Naive thymus-derived CD4-positive, alpha-beta T cell (primary cell): ENCODE data around the gene APOA5. TPM values are rescaled to one million over a fixed set of nuclear protein-coding genes. Genes with fewer than 3 reads are reported as not detected.

Experiments
- ATAC-seq: fragments of 150-1000 bp; cut with Tn5 transposase; 2 replicates; pipeline ENCODE4 v1.10.0; 2021; ENCODE audit warnings: mild to moderate bottlenecking, moderate library complexity
- CTCF ChIA-PET: fragments of 350-600 bp; sonication (Branson Sonifier 250); formaldehyde crosslinking; loops from one replicate; lab custom pipeline; 2021; ENCODE audit warnings: antibody characterized with exemption; lab: Charles Lee
- POLR2A ChIA-PET: fragments of 350-600 bp; sonication (Branson Sonifier 250); formaldehyde crosslinking; loops from one replicate; lab custom pipeline; 2021; ENCODE audit warnings: antibody characterized with exemption, inconsistent platforms; lab: Charles Lee
- DNase-seq, 9 donors: peaks; one replicate each; pipeline versions ENCODE4 v3.0.0 to v3.0.0-alpha.2; 2020 to 2022; ENCODE audit warnings: mixed read lengths in 1 of 9
- H3K27ac ChIP-seq: one replicate; pipeline ENCODE4 v1.7.0; 2013; ENCODE audit warnings: mild to moderate bottlenecking, low read depth, low read length, moderate library complexity
- H3K27me3 ChIP-seq, 2 donors: one replicate each; pipeline ENCODE4 v1.7.0; 2013; ENCODE audit warnings: low read length in 2 of 2, mild to moderate bottlenecking in 2 of 2, moderate library complexity in 2 of 2; ENCODE audit not compliant: control insufficient read depth in 2 of 2, insufficient read depth in 2 of 2
- H3K36me3 ChIP-seq, 3 experiments: 1 replicate in 2 of 3; 2 replicates in 1 of 3; pipeline ENCODE4 v1.7.0; 2013; ENCODE audit warnings: low read length in 3 of 3, mild to moderate bottlenecking in 3 of 3, moderate library complexity in 1 of 3; ENCODE audit not compliant: insufficient read depth in 3 of 3, control insufficient read depth in 2 of 3
- H3K4me1 ChIP-seq, 2 donors: one replicate each; pipeline ENCODE4 v1.7.0; 2013; ENCODE audit warnings: low read length in 2 of 2, mild to moderate bottlenecking in 2 of 2, moderate library complexity in 1 of 2; ENCODE audit not compliant: control insufficient read depth in 2 of 2, insufficient read depth in 2 of 2
- H3K4me3 ChIP-seq: 2 replicates; pipeline ENCODE4 v1.7.0; 2013; ENCODE audit warnings: mild to moderate bottlenecking, low read length
- H3K9me3 ChIP-seq, 3 experiments: 1 replicate in 2 of 3; 2 replicates in 1 of 3; pipeline ENCODE4 v1.7.0; 2013; ENCODE audit warnings: low read length in 3 of 3; ENCODE audit not compliant: control insufficient read depth in 2 of 3
- H3K27ac Mint-ChIP-seq, 9 donors: one replicate each; pipeline ENCODE4 v1.8.0; 2020 to 2022; ENCODE audit warnings: mixed read lengths in 9 of 9, mild to moderate bottlenecking in 8 of 9, moderate library complexity in 5 of 9, inconsistent platforms in 2 of 9
- H3K27me3 Mint-ChIP-seq, 5 donors: one replicate each; pipeline ENCODE4 v1.8.0; 2021 to 2022; ENCODE audit warnings: mixed read lengths in 5 of 5, mild to moderate bottlenecking in 1 of 5
- H3K36me3 Mint-ChIP-seq, 5 donors: one replicate each; pipeline ENCODE4 v1.8.0; 2020 to 2022; ENCODE audit warnings: mixed read lengths in 5 of 5, mild to moderate bottlenecking in 3 of 5, inconsistent platforms in 1 of 5
- H3K4me1 Mint-ChIP-seq, 7 donors: one replicate each; pipeline ENCODE4 v1.8.0; 2020 to 2022; ENCODE audit warnings: mixed read lengths in 7 of 7, mild to moderate bottlenecking in 3 of 7, inconsistent platforms in 1 of 7
- H3K4me3 Mint-ChIP-seq, 10 donors: one replicate each; pipeline ENCODE4 v1.8.0; 2020 to 2022; ENCODE audit warnings: mild to moderate bottlenecking in 10 of 10, mixed read lengths in 10 of 10, moderate library complexity in 6 of 10, inconsistent platforms in 2 of 10
- H3K9me3 Mint-ChIP-seq, 11 donors: one replicate each; pipeline ENCODE4 v1.8.0; 2020 to 2022; ENCODE audit warnings: mixed read lengths in 11 of 11, mild to moderate bottlenecking in 4 of 11, inconsistent platforms in 1 of 11, moderate library complexity in 1 of 11
- intact Hi-C, 2 donors: fragments of 100-400 bp; cut with micrococcal nuclease; formaldehyde crosslinking; loops; one replicate each; pipeline ENCODE4 v1.15.1; 2023
- polyA plus RNA-seq, 2 donors: library from polyadenylated mRNA; unstranded; fragments of 300-500 nt; fragmentation: Illumina TruSeq; gene quantifications; one replicate each; pipeline ENCODE4 v1.2.3, GENCODE V29; 2021
- total RNA-seq, 6 experiments: library from RNA in 5 of 6; stranded (reverse) in 5 of 6; gene quantifications; 1 replicate in 5 of 6; 2 replicates in 1 of 6; pipeline ENCODE4 v1.2.3 and lab custom pipeline; 2021 to 2026

APOA5 gene
- total and polyA plus RNA-seq, 7 experiments from 2014 or later, result not detected

- Mint-ChIP-seq H3K4me3 (peak overlapping the region; percentile 85 to 98 (median 92)), H3K27me3 (no peaks in the 10 kb centered on the region), H3K36me3 (peaks cover 9 to 30% (median 21%) of the 10 kb centered on the region in 5 donors), H3K27ac (peak overlapping the region; percentile 80 to 98 (median 96)), H3K9me3 (peaks cover 0 to 4% (median 0%) of the 10 kb centered on the region in 11 donors), H3K4me1 (peaks cover 32 to 57% (median 47%) of the 10 kb centered on the region in 7 donors)
- Histone ChIP-seq H3K4me3 (peak overlapping the region; percentile 79), H3K4me1 (peaks cover 17 to 24% of the 10 kb centered on the region in 2 donors), H3K27me3 (no peaks in the 10 kb centered on the region), H3K36me3 (peaks cover 20 to 35% (median 25%) of the 10 kb centered on the region in 3 experiments), H3K27ac (peak overlapping the region; percentile 95), H3K9me3 (no peaks in the 10 kb centered on the region)
- no peak for DNase-seq
- ChIA-PET CTCF (interaction anchor here (1.6 to 5.8 kb wide), 3 partner anchors 47 to 317 kb away, joined by 6 to 66 read pairs (median 39); partner anchors contain the start of gene APOA1), POLR2A (interaction anchor here (0.7 to 3.3 kb wide), 9 partner anchors 12 to 442 kb away, joined by 3 to 49 read pairs (median 7); partner anchors contain the start of genes APOA1, BUD13, SIDT2 and SIK3)
- intact Hi-C loops, result loop anchor here (1.0 to 5.0 kb wide), 8 partner anchors 15 to 539 kb away; partner anchors contain the start of genes CEP164 (in 1 of the 2), PAFAH1B2 (in 1 of the 2), SIDT2 (in 1 of the 2) and SIK3 (in 1 of the 2)
- no peak for ATAC-seq
Observed at GRCh38 chr11:116788534-116788933, 3.1 kb downstream of the APOA5 start.

GRCh38 chr11:116787786-116788486 lies 3.7 kb downstream of the APOA5 start, which contains the start of gene ZPR1:
ZPR1 (minus strand) TSS chr11:116788023; CDS start chr11:116787990, 33 bp downstream.
- Mint-ChIP-seq H3K27ac (peak within 1 kb of the TSS; percentile 80 to 98 (median 96)), H3K9me3 (peaks cover 0 to 4% (median 0%) of the 10 kb centered on the region in 11 donors), H3K4me1 (peaks cover 32 to 57% (median 44%) of the 10 kb centered on the region in 7 donors), H3K27me3 (no peaks in the 10 kb centered on the region), H3K36me3 (peaks cover 9 to 31% (median 23%) of the 10 kb centered on the region in 5 donors), H3K4me3 (peak within 1 kb of the TSS; percentile 85 to 98 (median 92))
- peak; percentile 75 to 88 (median 87) for DNase-seq
- ChIA-PET POLR2A (interaction anchor here (0.6 to 3.3 kb wide), 16 partner anchors 8 to 443 kb away, joined by 3 to 49 read pairs (median 4); partner anchors contain the start of genes APOA1, BUD13, PAFAH1B2 and SIDT2), CTCF (interaction anchor here (0.8 to 4.1 kb wide), 6 partner anchors 17 to 439 kb away, joined by 4 to 39 read pairs (median 5); no protein-coding TSS in a partner anchor)
- peak; percentile 92 for ATAC-seq
- Histone ChIP-seq H3K27ac (peak within 1 kb of the TSS; percentile 95), H3K9me3 (no peaks in the 10 kb centered on the region), H3K36me3 (peaks cover 26 to 41% (median 31%) of the 10 kb centered on the region in 3 experiments), H3K4me1 (peaks cover 17 to 24% of the 10 kb centered on the region in 2 donors), H3K27me3 (no peaks in the 10 kb centered on the region), H3K4me3 (peak within 1 kb of the TSS; percentile 79)
- intact Hi-C loops, result loop anchor here (1.0 to 5.0 kb wide), 8 partner anchors 15 to 539 kb away; partner anchors contain the start of genes CEP164 (in 1 of the 2), PAFAH1B2 (in 1 of the 2), SIDT2 (in 1 of the 2) and SIK3 (in 1 of the 2)

GRCh38 chr11:116787436-116787785 lies 4.3 kb downstream of the APOA5 start:
- intact Hi-C loops, result loop anchor here in 1 of 2 donors (5.0 kb wide), 1 partner anchor 540 kb away; the partner anchor contains the start of gene CEP164
- Mint-ChIP-seq H3K36me3 (peaks cover 9 to 37% (median 26%) of the 10 kb centered on the region in 5 donors), H3K9me3 (peaks cover 0 to 5% (median 0%) of the 10 kb centered on the region in 11 donors), H3K4me1 (peaks cover 32 to 57% (median 44%) of the 10 kb centered on the region in 7 donors), H3K27me3 (no peaks in the 10 kb centered on the region), H3K4me3 (peak overlapping the region; percentile 85 to 98 (median 92)), H3K27ac (peak overlapping the region; percentile 79 to 98 (median 93))
- Histone ChIP-seq H3K9me3 (no peaks in the 10 kb centered on the region), H3K4me3 (peak overlapping the region; percentile 79), H3K36me3 (peaks cover 31 to 46% (median 34%) of the 10 kb centered on the region in 3 experiments), H3K27ac (peak overlapping the region; percentile 95), H3K27me3 (no peaks in the 10 kb centered on the region), H3K4me1 (peaks cover 17 to 24% of the 10 kb centered on the region in 2 donors)
- DNase-seq (peak in 1 of 9 donors; percentile 13), ATAC-seq (no peak)
- POLR2A ChIA-PET, result interaction anchor here (0.6 to 3.3 kb wide), 15 partner anchors 9 to 443 kb away, joined by 3 to 49 read pairs (median 4); partner anchors contain the start of genes APOA1, BUD13, PAFAH1B2 and SIDT2
- CTCF ChIA-PET, result interaction anchor here (0.8 to 1.6 kb wide), 6 partner anchors 17 to 439 kb away, joined by 3 to 6 read pairs (median 4); no protein-coding TSS in a partner anchor

DNA sequence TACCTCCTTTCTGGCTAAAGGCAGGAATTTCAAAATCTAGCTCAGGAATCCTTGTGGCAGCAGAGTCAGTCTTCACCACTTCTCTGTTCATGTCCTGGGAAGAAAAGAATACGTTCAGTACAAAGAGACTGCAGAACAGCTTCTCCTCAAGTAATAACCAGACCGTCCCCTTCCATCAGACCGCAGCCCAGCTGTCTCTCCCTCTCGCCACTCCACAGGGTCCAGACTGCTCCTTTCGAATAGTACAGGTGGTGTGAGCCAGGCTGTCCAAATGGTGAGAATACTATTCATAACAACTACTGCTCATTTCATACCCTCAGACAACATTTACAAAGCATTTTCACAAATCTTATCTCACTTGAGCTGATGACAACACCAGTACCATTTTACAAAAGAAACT lies 4.7 kb downstream of the APOA5 start:
- H3K27me3 ChIP-seq, result no peaks in the 10 kb centered on the region
- peak overlapping the region; percentile 79 for H3K4me3 ChIP-seq
- H3K36me3 ChIP-seq, result peaks cover 36 to 50% (median 38%) of the 10 kb centered on the region in 3 experiments
- peak overlapping the region; percentile 85 to 98 (median 92) for H3K4me3 Mint-ChIP-seq
- peaks cover 0 to 5% (median 0%) of the 10 kb centered on the region in 11 donors for H3K9me3 Mint-ChIP-seq
- H3K36me3 Mint-ChIP-seq, result peaks cover 9 to 41% (median 31%) of the 10 kb centered on the region in 5 donors
- no peak for DNase-seq
- peaks cover 32 to 61% (median 49%) of the 10 kb centered on the region in 7 donors for H3K4me1 Mint-ChIP-seq
- ChIA-PET POLR2A (interaction anchor here (0.6 to 3.3 kb wide), 13 partner anchors 9 to 444 kb away, joined by 3 to 49 read pairs (median 5); partner anchors contain the start of genes APOA1, BUD13, PAFAH1B2 and SIDT2), CTCF (interaction anchor here (0.7 to 1.6 kb wide), 9 partner anchors 14 to 449 kb away, joined by 3 to 6 read pairs (median 4); partner anchors contain the start of gene BUD13)
- peak overlapping the region; percentile 95 for H3K27ac ChIP-seq
- H3K4me1 ChIP-seq, result peaks cover 17 to 24% of the 10 kb centered on the region in 2 donors
- H3K27me3 Mint-ChIP-seq, result no peaks in the 10 kb centered on the region
- intact Hi-C loops, result loop anchor here in 1 of 2 donors (5.0 kb wide), 1 partner anchor 540 kb away; the partner anchor contains the start of gene CEP164
- peak overlapping the region; percentile 79 to 98 (median 93) for H3K27ac Mint-ChIP-seq
- H3K9me3 ChIP-seq, result no peaks in the 10 kb centered on the region
- ATAC-seq, result no peak

- peaks cover 13 to 24% of the 10 kb centered on the region in 2 donors for H3K4me1 ChIP-seq
- Mint-ChIP-seq H3K36me3 (peaks cover 11 to 42% (median 32%) of the 10 kb centered on the region in 5 donors), H3K27me3 (no peaks in the 10 kb centered on the region), H3K9me3 (peaks cover 0 to 5% (median 0%) of the 10 kb centered on the region in 11 donors), H3K4me1 (peaks cover 34 to 60% (median 52%) of the 10 kb centered on the region in 7 donors), H3K27ac (peak overlapping the region in 8 of 9 donors; percentile 6 to 98 (median 94)), H3K4me3 (peak overlapping the region; percentile 85 to 98 (median 92))
- ChIA-PET POLR2A (interaction anchor here (0.8 to 3.3 kb wide), 7 partner anchors 10 to 444 kb away, joined by 3 to 49 read pairs (median 3); partner anchors contain the start of genes BUD13 and PAFAH1B2), CTCF (interaction anchor here (0.7 to 1.5 kb wide), 5 partner anchors 13 to 450 kb away, joined by 3 to 4 read pairs (median 3); partner anchors contain the start of gene BUD13)
- no peaks in the 10 kb centered on the region for H3K27me3 ChIP-seq
- H3K9me3 ChIP-seq, result no peaks in the 10 kb centered on the region
- peaks cover 40 to 55% (median 40%) of the 10 kb centered on the region in 3 experiments for H3K36me3 ChIP-seq
- ATAC-seq (no peak), DNase-seq (no peak)
- H3K4me3 ChIP-seq, result peak overlapping the region; percentile 79
- intact Hi-C loops, result loop anchor here in 1 of 2 donors (5.0 kb wide), 1 partner anchor 541 kb away; the partner anchor contains the start of gene CEP164
- H3K27ac ChIP-seq, result no peak overlapping the region
Observed at GRCh38 chr11:116786326-116786725, 5.4 kb downstream of the APOA5 start.
